ENCODE results near the gene RGCC.

DNA sequence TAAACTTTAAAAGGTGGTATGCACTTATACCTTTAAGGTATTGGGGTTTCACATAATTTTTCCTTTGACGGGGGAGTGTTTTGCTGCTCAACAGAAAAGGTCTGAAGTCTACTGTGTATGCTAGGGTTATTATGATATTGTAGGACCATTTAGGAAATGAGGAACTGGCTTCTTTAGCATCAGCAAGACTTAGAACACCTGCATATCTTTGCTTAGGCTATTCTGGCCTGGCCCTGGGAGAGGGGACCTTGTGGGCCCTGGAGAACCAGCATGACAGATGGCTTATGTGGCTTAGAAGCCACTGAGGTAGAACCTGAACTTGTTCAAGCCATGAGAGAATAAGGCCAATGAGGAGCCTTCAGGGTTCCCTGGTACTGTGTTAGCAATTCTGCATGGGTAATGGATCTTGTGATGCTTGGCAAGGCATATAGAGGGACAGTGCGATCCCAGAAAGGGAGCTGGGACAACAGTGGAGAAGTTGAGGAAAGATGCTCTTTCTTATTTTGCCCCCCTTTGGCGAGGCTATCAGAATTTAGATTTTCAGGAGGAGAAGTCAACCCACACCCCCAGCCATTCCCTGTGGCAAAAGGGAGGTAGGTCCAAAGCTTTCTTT lies 4.3 kb downstream of the RGCC start:
- TF ChIP-seq, protein P1, sequence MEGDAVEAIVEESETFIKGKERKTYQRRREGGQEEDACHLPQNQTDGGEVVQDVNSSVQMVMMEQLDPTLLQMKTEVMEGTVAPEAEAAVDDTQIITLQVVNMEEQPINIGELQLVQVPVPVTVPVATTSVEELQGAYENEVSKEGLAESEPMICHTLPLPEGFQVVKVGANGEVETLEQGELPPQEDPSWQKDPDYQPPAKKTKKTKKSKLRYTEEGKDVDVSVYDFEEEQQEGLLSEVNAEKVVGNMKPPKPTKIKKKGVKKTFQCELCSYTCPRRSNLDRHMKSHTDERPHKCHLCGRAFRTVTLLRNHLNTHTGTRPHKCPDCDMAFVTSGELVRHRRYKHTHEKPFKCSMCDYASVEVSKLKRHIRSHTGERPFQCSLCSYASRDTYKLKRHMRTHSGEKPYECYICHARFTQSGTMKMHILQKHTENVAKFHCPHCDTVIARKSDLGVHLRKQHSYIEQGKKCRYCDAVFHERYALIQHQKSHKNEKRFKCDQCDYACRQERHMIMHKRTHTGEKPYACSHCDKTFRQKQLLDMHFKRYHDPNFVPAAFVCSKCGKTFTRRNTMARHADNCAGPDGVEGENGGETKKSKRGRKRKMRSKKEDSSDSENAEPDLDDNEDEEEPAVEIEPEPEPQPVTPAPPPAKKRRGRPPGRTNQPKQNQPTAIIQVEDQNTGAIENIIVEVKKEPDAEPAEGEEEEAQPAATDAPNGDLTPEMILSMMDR (IDR thresholded peaks at IDR 0.05) = no peak
- TF ChIP-seq POLR2AphosphoS5 (IDR thresholded peaks at IDR 0.05) = no peak
- no peak for TF ChIP-seq POLR2A (IDR thresholded peaks at IDR 0.05)

Data from breast epithelium (tissue), 3 donors.